Left ventricle myocardium inferior (tissue), 1 donor: ENCODE data around the gene PCNX2. TPM values are rescaled to one million over a fixed set of nuclear protein-coding genes. Genes with fewer than 3 reads are reported as not detected.

Experiments used
- DNase-seq: peaks from one replicate; pipeline ENCODE4 v3.0.0-alpha.2; 2020
- H3K27ac ChIP-seq: fragments of 200-600 bp; replicated peaks from 2 replicates; pipeline ENCODE4 v1.8.0; 2021
- H3K27me3 ChIP-seq: fragments of 200-600 bp; 2 replicates; pipeline ENCODE4 v1.8.0; 2021; ENCODE audit warnings: low read depth
- H3K36me3 ChIP-seq: fragments of 200-600 bp; 2 replicates; pipeline ENCODE4 v1.8.0; 2021
- H3K4me1 ChIP-seq: fragments of 200-600 bp; 2 replicates; pipeline ENCODE4 v1.8.0; 2021
- H3K4me3 ChIP-seq: fragments of 200-600 bp; 2 replicates; pipeline ENCODE4 v1.8.0; 2021; ENCODE audit warnings: mild to moderate bottlenecking, moderate library complexity
- H3K9me3 ChIP-seq: fragments of 200-600 bp; replicated peaks from 2 replicates; pipeline ENCODE4 v1.8.0; 2021
- CTCF ChIP-seq: fragments of 200-600 bp; IDR thresholded peaks from 2 replicates; pipeline ENCODE4 v1.8.0; 2021; ENCODE audit warnings: antibody characterized with exemption, mild to moderate bottlenecking, borderline replicate concordance
- intact Hi-C: fragments of 100-400 bp; cut with micrococcal nuclease; formaldehyde crosslinking; loops from one replicate; pipeline ENCODE4 v1.11.0; 2022
- total RNA-seq: library from RNA; stranded (reverse); fragmentation: NEBNext Ultra II Directional; extraction: Animal tissue kit (Norgen Biotek cat#: 25700); gene quantifications from one replicate; pipeline ENCODE4 v1.2.1, GENCODE V29; 2021
- donor health status: DM: no; HTN: yes; CAD: no; lungs with severe emphysema.

PCNX2 gene
- total RNA-seq, 1 donor from 2014 or later = 0.82 TPM

DNA sequence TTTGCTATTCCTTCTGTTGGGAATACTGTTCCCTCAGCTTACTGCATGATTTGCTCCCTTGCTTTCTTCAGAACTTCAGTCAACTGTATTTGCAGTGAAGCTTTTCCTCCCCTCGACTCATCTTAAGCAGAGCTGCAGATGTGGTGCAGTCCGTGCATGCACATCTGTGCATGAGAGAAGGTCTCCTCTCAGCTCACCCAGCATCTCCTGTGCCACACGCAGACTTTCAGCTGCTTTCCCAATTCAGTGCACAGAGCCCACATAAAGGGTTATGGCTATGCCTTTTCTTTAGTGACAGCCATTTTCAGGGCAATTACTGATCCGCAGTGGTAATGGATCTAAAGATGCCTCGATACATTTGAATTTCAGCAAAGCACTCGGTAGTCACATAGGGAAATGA lies 358.6 kb downstream of the PCNX2 start:
- TF ChIP-seq CTCF = no peak
- intact Hi-C loops = no loop called here

More for the DNA sequence above, 358.6 kb downstream of the PCNX2 start:
- Histone ChIP-seq H3K27ac (no peak overlapping the region), H3K4me3 (no peak overlapping the region), H3K9me3 (no peaks in the 10 kb centered on the region), H3K27me3 (no peaks in the 10 kb centered on the region), H3K4me1 (peaks cover 11% of the 10 kb centered on the region), H3K36me3 (no peaks in the 10 kb centered on the region)
- DNase-seq = no peak

Other genes with a start within 250 kb of the PCNX2 start
- gene MAP3K21, start 32.0 kb upstream of the PCNX2 start, total RNA-seq = 0.41 TPM